ENCODE results near the gene ENGASE. TPM values are rescaled to one million over a fixed set of nuclear protein-coding genes. Genes with fewer than 3 reads are reported as not detected.

Gene ENGASE
- total and polyA plus RNA-seq, 2 experiments from 2014 or later: 9.0 to 27.1 TPM

GRCh38 chr17:79031996-79032875, 42.4 kb upstream of the ENGASE start:
- Histone ChIP-seq H3K4me1 (ENCODE audit: insufficient read depth) (no peaks in the 10 kb centered on the region), H3K27ac (ENCODE audit: low read depth) (no peak overlapping the region), H3K79me2 (replicated peaks; ENCODE audit: insufficient read depth) (no peaks in the 10 kb centered on the region), H3K36me3 (ENCODE audit: insufficient read depth) (no peaks in the 10 kb centered on the region), H2AFZ (no peak overlapping the region), H4K20me1 (replicated peaks; ENCODE audit: insufficient read depth) (no peaks in the 10 kb centered on the region), H3K9me2 (ENCODE audit: insufficient read depth) (no peaks in the 10 kb centered on the region), H3F3A (replicated peaks; ENCODE audit: low read depth) (no peaks in the 10 kb centered on the region), H3K27me3 (ENCODE audit: insufficient read depth) (no peaks in the 10 kb centered on the region), H3K4me2 (no peak overlapping the region), H3K4me3 (no peak overlapping the region)
- ATAC-seq: no peak
- peaks cover 5% of the 10 kb centered on the region for H3K4me1 Mint-ChIP-seq
- H3K27me3 Mint-ChIP-seq (ENCODE audit: insufficient read depth, low read depth, poor library complexity): peaks cover 23% of the 10 kb centered on the region
- no peak overlapping the region for H3K4me3 Mint-ChIP-seq
- H3K36me3 Mint-ChIP-seq (ENCODE audit: low read depth): no peaks in the 10 kb centered on the region
- H3K9me3 Mint-ChIP-seq: no peaks in the 10 kb centered on the region
- H3K27ac Mint-ChIP-seq: no peak overlapping the region
- DNase-seq (ENCODE audit: low spot score): no peak
- TF ChIP-seq ZNF462 (CRISPR knock-in tag; IDR thresholded peaks at IDR 0.05): no peak
- TF ChIP-seq ZNF331 (CRISPR knock-in tag; IDR thresholded peaks at IDR 0.05; ENCODE audit: low read depth): no peak
- TF ChIP-seq NANOG (IDR thresholded peaks at IDR 0.05; ENCODE audit: borderline replicate concordance): no peak
- TF ChIP-seq REST (IDR thresholded peaks at IDR 0.05; ENCODE audit: unreplicated experiment): no peak
- no peak for TF ChIP-seq ETS1 (IDR thresholded peaks at IDR 0.05)
- no peak for TF ChIP-seq JUNB (IDR thresholded peaks at IDR 0.05; ENCODE audit: unreplicated experiment)
- no peak for TF ChIP-seq CREB1 (CRISPR knock-in tag; IDR thresholded peaks at IDR 0.05; ENCODE audit: low read depth)
- TF ChIP-seq EZH2 (IDR thresholded peaks at IDR 0.05; ENCODE audit: low read depth, unreplicated experiment): no peak
- no peak for TF ChIP-seq STAT1 (IDR thresholded peaks at IDR 0.05; ENCODE audit: unreplicated experiment)
- TF ChIP-seq CTCF (conservative IDR thresholded peaks at IDR 0.05; ENCODE audit: low read depth in 2 of 2): no peak
- TF ChIP-seq POLR2AphosphoS5 (IDR thresholded peaks at IDR 0.05; ENCODE audit: low read depth): no peak
- no peak for TF ChIP-seq EZH2phosphoT487 (IDR thresholded peaks at IDR 0.05; ENCODE audit: unreplicated experiment)
- no peak for TF ChIP-seq ZNF114 (CRISPR knock-in tag; IDR thresholded peaks at IDR 0.05)

Data from GM23338 (cell line).